ENCODE results near the gene ARSB.
A peak's percentile ranks its signal among the peaks of the same experiment; 100 is the strongest.

Gene ARSB

DNA sequence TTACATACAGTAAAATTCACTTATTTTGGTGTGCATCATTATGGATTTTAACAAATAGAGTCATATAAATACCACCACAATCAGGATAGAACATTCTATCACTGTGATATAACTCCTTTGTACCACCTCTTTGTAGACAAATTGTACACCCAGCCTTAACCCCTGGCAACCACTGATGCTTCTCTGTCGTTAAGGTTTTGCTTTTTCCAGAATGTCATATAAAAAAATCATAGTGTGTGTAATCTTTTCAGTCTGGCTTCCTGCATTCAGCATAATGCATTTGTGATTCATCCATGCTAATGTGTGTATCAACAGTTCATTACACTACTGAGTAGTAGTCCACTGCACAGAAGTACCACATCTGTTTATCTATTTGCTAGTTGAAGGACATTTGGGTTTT is 81.2 kb downstream of the ARSB start:
- peaks cover 41% of the 10 kb centered on the region for H3K4me1 ChIP-seq (ENCODE audit: low read length)
- no peaks in the 10 kb centered on the region for H3K36me3 ChIP-seq (replicated peaks; ENCODE audit: low read depth, low read length)
- H3K79me2 ChIP-seq (ENCODE audit: low read length) = no peaks in the 10 kb centered on the region
- H2AFZ ChIP-seq (ENCODE audit: low read depth, low read length) = no peak overlapping the region
- peaks cover 9% of the 10 kb centered on the region; the same call in 1 of the 2 replicates for H4K20me1 ChIP-seq (ENCODE audit: insufficient read depth, low read length)
- H3K27me3 ChIP-seq (ENCODE audit: low read depth, low read length) = no peaks in the 10 kb centered on the region
- no peak overlapping the region for H3K27ac ChIP-seq (ENCODE audit: low read length)
- TF ChIP-seq EZH2phosphoT487 (IDR thresholded peaks at IDR 0.05; ENCODE audit: low read depth) = no peak
- H3K9ac ChIP-seq (ENCODE audit: low read length) = no peak overlapping the region
- no peak overlapping the region for H3K4me2 ChIP-seq (ENCODE audit: low read length)
- H3K4me3 ChIP-seq (ENCODE audit: low read length) = no peak overlapping the region
- H3K9me3 ChIP-seq (ENCODE audit: insufficient read depth, low read length) = no peaks in the 10 kb centered on the region

DNA sequence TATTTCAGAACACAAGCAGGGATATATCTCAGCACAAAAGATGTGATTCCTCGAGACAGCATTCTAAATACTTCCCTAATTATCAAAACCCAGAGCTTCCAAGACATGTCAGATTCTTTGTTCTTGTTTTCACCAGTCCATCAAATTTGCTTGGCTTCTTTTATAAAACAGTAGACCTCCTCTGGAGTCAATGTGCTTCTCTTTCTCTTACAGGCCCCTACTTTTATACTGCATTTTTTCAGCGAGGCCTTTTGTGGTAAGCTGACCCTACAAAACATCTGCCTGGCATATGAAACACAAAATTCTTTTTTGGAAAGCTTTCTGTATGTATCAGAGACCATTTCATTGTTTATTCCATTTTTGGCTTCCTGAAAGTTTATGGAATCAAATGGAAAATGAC is 81.8 kb downstream of the ARSB start:
- Histone ChIP-seq H3K79me2 (ENCODE audit: low read length) (no peaks in the 10 kb centered on the region), H2AFZ (ENCODE audit: low read depth, low read length) (no peak overlapping the region), H3K4me2 (ENCODE audit: low read length) (no peak overlapping the region), H3K9ac (ENCODE audit: low read length) (no peak overlapping the region), H3K27me3 (ENCODE audit: low read depth, low read length) (no peaks in the 10 kb centered on the region), H3K9me3 (ENCODE audit: insufficient read depth, low read length) (no peaks in the 10 kb centered on the region), H3K4me3 (ENCODE audit: low read length) (no peak overlapping the region), H4K20me1 (ENCODE audit: insufficient read depth, low read length) (peaks cover 9% of the 10 kb centered on the region; the same call in 1 of the 2 replicates), H3K27ac (ENCODE audit: low read length) (no peak overlapping the region), H3K4me1 (ENCODE audit: low read length) (peaks cover 36% of the 10 kb centered on the region), H3K36me3 (replicated peaks; ENCODE audit: low read depth, low read length) (no peaks in the 10 kb centered on the region)
- no peak for TF ChIP-seq EZH2phosphoT487 (IDR thresholded peaks at IDR 0.05; ENCODE audit: low read depth)
- TF ChIP-seq, protein P1, sequence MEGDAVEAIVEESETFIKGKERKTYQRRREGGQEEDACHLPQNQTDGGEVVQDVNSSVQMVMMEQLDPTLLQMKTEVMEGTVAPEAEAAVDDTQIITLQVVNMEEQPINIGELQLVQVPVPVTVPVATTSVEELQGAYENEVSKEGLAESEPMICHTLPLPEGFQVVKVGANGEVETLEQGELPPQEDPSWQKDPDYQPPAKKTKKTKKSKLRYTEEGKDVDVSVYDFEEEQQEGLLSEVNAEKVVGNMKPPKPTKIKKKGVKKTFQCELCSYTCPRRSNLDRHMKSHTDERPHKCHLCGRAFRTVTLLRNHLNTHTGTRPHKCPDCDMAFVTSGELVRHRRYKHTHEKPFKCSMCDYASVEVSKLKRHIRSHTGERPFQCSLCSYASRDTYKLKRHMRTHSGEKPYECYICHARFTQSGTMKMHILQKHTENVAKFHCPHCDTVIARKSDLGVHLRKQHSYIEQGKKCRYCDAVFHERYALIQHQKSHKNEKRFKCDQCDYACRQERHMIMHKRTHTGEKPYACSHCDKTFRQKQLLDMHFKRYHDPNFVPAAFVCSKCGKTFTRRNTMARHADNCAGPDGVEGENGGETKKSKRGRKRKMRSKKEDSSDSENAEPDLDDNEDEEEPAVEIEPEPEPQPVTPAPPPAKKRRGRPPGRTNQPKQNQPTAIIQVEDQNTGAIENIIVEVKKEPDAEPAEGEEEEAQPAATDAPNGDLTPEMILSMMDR (IDR thresholded peaks at IDR 0.05; ENCODE audit: low read depth, low read length) = no peak

DNA sequence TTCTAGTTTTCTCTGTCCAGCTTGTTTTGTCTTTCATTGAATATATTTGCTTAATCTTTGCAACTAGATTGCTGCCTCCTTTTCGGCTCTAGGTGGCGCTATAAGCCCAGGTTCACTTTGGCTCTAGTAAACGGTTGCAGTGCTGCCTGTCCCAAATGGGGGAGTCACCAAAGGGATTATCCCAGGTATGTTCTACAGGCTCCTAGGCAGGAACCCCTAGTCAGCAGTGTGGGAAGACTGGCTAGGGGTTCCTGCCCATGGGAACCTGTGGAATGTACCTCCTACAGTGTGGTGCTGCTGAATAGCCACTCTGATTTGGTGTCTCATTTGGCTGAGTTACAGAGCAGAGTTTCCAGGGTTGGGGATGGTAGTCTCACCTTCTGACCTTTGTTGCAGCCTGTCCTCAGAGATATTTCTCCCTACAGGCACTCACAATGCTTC is 85.2 kb downstream of the ARSB start:
- Histone ChIP-seq H2AFZ (ENCODE audit: low read depth, low read length) (no peak overlapping the region), H3K79me2 (ENCODE audit: low read length) (no peaks in the 10 kb centered on the region), H3K27ac (ENCODE audit: low read length) (no peak overlapping the region), H3K9ac (ENCODE audit: low read length) (no peak overlapping the region), H4K20me1 (ENCODE audit: insufficient read depth, low read length) (0 out of 2 replicates have a peak, but pooled peaks cover 3% of the 10 kb centered on the region), H3K9me3 (ENCODE audit: insufficient read depth, low read length) (no peaks in the 10 kb centered on the region), H3K36me3 (replicated peaks; ENCODE audit: low read depth, low read length) (no peaks in the 10 kb centered on the region), H3K4me3 (ENCODE audit: low read length) (no peak overlapping the region), H3K4me2 (ENCODE audit: low read length) (no peak overlapping the region), H3K4me1 (ENCODE audit: low read length) (peaks cover 2% of the 10 kb centered on the region), H3K27me3 (ENCODE audit: low read depth, low read length) (no peaks in the 10 kb centered on the region)
- TF ChIP-seq, protein P1 (IDR thresholded peaks at IDR 0.05; ENCODE audit: low read depth, low read length) = peak; percentile 76
- no peak for TF ChIP-seq EZH2phosphoT487 (IDR thresholded peaks at IDR 0.05; ENCODE audit: low read depth)

DNA sequence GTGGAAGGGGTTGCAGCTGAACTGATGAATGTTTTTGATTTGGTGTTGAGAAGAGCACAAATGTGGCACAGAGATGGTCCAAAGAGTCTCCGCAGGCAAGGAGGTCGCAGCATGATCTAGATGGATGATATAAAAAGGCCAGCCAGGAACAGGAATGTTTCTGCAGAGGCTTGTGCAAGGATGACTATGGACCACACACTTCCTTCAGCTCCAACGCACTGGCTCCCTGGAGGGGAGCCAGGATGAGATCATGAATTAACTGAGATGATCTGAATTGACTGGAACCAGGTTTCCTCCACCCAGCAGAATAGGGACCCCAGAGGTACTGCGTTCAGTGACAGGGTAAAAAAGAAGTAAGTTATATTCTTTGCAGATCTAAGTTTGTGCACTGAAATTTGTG is 89.0 kb downstream of the ARSB start:
- no peaks in the 10 kb centered on the region for H3K36me3 ChIP-seq (replicated peaks; ENCODE audit: low read depth, low read length)
- no peak overlapping the region for H3K4me3 ChIP-seq (ENCODE audit: low read length)
- H3K27me3 ChIP-seq (ENCODE audit: low read depth, low read length) = 0 out of 2 replicates have a peak, but pooled peaks cover 4% of the 10 kb centered on the region
- no peak overlapping the region for H3K27ac ChIP-seq (ENCODE audit: low read length)
- peaks cover 9% of the 10 kb centered on the region for H3K4me1 ChIP-seq (ENCODE audit: low read length)
- no peak overlapping the region for H3K9ac ChIP-seq (ENCODE audit: low read length)
- H3K4me2 ChIP-seq (ENCODE audit: low read length) = no peak overlapping the region
- H4K20me1 ChIP-seq (ENCODE audit: insufficient read depth, low read length) = peaks cover 2% of the 10 kb centered on the region
- H3K79me2 ChIP-seq (ENCODE audit: low read length) = no peaks in the 10 kb centered on the region
- no peaks in the 10 kb centered on the region for H3K9me3 ChIP-seq (ENCODE audit: insufficient read depth, low read length)
- H2AFZ ChIP-seq (ENCODE audit: low read depth, low read length) = no peak overlapping the region
- TF ChIP-seq EZH2phosphoT487 (IDR thresholded peaks at IDR 0.05; ENCODE audit: low read depth) = no peak
- TF ChIP-seq, protein P1 (IDR thresholded peaks at IDR 0.05; ENCODE audit: low read depth, low read length) = no peak
